IMR-90 (cell line): ENCODE measurements around the gene MLF2. TPM values are rescaled to one million over a fixed set of nuclear protein-coding genes. Genes with fewer than 3 reads are reported as not detected.

Source experiments
- ATAC-seq: fragments of 200-7000 bp; cut with Tn5 transposase; 2 replicates; pipeline ENCODE4 v1.9.1; 2020; ENCODE audit warnings: low read depth, mild to moderate bottlenecking, moderate library complexity
- Bru-seq: library from RNA; stranded (reverse); fragments of 400-500 nt; gene quantifications from one replicate; lab custom pipeline; 2021; lab: Mats Ljungman, UMichigan
- BruChase-seq, 2 experiments: library from RNA; stranded (reverse); fragments of 400-500 nt; gene quantifications; one replicate each; lab custom pipeline; 2021; lab: Mats Ljungman, UMichigan
- BruUV-seq: library from RNA; stranded (reverse); fragments of 400-500 nt; replicated peaks from 2 replicates; lab custom pipeline; 2021; lab: Mats Ljungman, UMichigan
- CTCF ChIA-PET: fragments of 300-600 bp; formaldehyde crosslinking; extraction: SDS; loops from one replicate; lab custom pipeline; 2021; ENCODE audit warnings: antibody characterized with exemption; lab: Yijun Ruan, JAX
- POLR2A ChIA-PET: fragments of 300-600 bp; sonication (Branson Sonifier 250); formaldehyde crosslinking; loops from one replicate; lab custom pipeline; 2022; ENCODE audit warnings: antibody characterized with exemption; ENCODE audit not compliant: unreplicated experiment; lab: Charles Lee
- DNase-seq: peaks from one replicate; pipeline ENCODE4 v3.0.0; 2013
- H2AFZ ChIP-seq: replicated peaks from 2 replicates; pipeline ENCODE3; 2013; ENCODE audit warnings: low read length, mild to moderate bottlenecking; ENCODE audit not compliant: poor library complexity
- H2AK5ac ChIP-seq: 2 replicates; pipeline ENCODE4 v1.6.1; 2013; ENCODE audit warnings: low read depth, low read length, inconsistent platforms
- H2AK9ac ChIP-seq: replicated peaks from 2 replicates; pipeline ENCODE3; 2013; ENCODE audit warnings: mild to moderate bottlenecking, low read depth, low read length, moderate library complexity; ENCODE audit not compliant: poor library complexity
- H2BK120ac ChIP-seq: 2 replicates; pipeline ENCODE4 v1.6.1; 2013; ENCODE audit warnings: low read depth, low read length, inconsistent platforms
- H2BK15ac ChIP-seq: 3 replicates; pipeline ENCODE4 v1.6.1; 2013; ENCODE audit warnings: low read depth, low read length, inconsistent platforms
- H2BK20ac ChIP-seq: 2 replicates; pipeline ENCODE4 v1.6.1; 2013; ENCODE audit warnings: low read depth, mild to moderate bottlenecking, inconsistent platforms, low read length, moderate library complexity
- H2BK5ac ChIP-seq: 2 replicates; pipeline ENCODE4 v1.6.1; 2013; ENCODE audit warnings: mild to moderate bottlenecking, low read depth, low read length, inconsistent platforms; ENCODE audit not compliant: poor library complexity, severe bottlenecking
- H3K14ac ChIP-seq: replicated peaks from 2 replicates; pipeline ENCODE4 v1.6.1; 2013; ENCODE audit warnings: low read depth, low read length, inconsistent platforms
- H3K18ac ChIP-seq: 2 replicates; pipeline ENCODE4 v1.6.1; 2013; ENCODE audit warnings: low read depth, low read length, control low read depth
- H3K23ac ChIP-seq: 2 replicates; pipeline ENCODE4 v1.6.1; 2013; ENCODE audit warnings: low read depth, low read length, inconsistent platforms
- H3K27ac ChIP-seq: 2 replicates; pipeline ENCODE4 v1.5.1; 2013; ENCODE audit warnings: mild to moderate bottlenecking, control low read depth, low read length; ENCODE audit not compliant: insufficient read depth
- H3K27me3 ChIP-seq: 2 replicates; pipeline ENCODE4 v1.6.1; 2013; ENCODE audit warnings: low read length; ENCODE audit not compliant: control insufficient read depth, insufficient read depth
- H3K36me3 ChIP-seq: 2 replicates; pipeline ENCODE4 v1.6.1; 2013; ENCODE audit warnings: low read length, mixed read lengths; ENCODE audit not compliant: control insufficient read depth, insufficient read depth
- H3K4ac ChIP-seq: 2 replicates; pipeline ENCODE4 v1.6.1; 2013; ENCODE audit warnings: low read depth, low read length, inconsistent platforms
- H3K4me1 ChIP-seq: 2 replicates; pipeline ENCODE4 v1.6.1; 2013; ENCODE audit warnings: low read length, mixed read lengths; ENCODE audit not compliant: control insufficient read depth, insufficient read depth
- H3K4me2 ChIP-seq: 2 replicates; pipeline ENCODE4 v1.6.1; 2013; ENCODE audit warnings: low read depth, mild to moderate bottlenecking, control low read depth, low read length, moderate library complexity
- H3K4me3 ChIP-seq: 2 replicates; pipeline ENCODE4 v1.5.1; 2013; ENCODE audit warnings: low read depth, mild to moderate bottlenecking, control low read depth, low read length, moderate library complexity; ENCODE audit not compliant: insufficient read depth
- H3K56ac ChIP-seq: 2 replicates; pipeline ENCODE4 v1.6.1; 2013; ENCODE audit warnings: low read length, inconsistent platforms; ENCODE audit not compliant: insufficient read depth; ENCODE audit errors: extremely low read depth
- H3K79me1 ChIP-seq, 2 experiments: 2 replicates each; pipeline ENCODE4 v1.6.1; 2013; ENCODE audit warnings: low read length in 2 of 2, inconsistent platforms in 1 of 2, low read depth in 1 of 2
- H3K9ac ChIP-seq: 2 replicates; pipeline ENCODE4 v1.6.1; 2013; ENCODE audit warnings: low read depth, low read length, control low read depth
- H3K9me1 ChIP-seq: 2 replicates; pipeline ENCODE4 v1.6.1; 2013; ENCODE audit warnings: low read length, inconsistent platforms; ENCODE audit not compliant: insufficient read depth
- H3K9me3 ChIP-seq: 2 replicates; pipeline ENCODE4 v1.6.1; 2013; ENCODE audit warnings: low read length; ENCODE audit not compliant: control insufficient read depth, insufficient read depth
- H4K20me1 ChIP-seq: 2 replicates; pipeline ENCODE4 v1.6.1; 2013; ENCODE audit warnings: low read length, inconsistent platforms; ENCODE audit not compliant: insufficient read depth
- H4K5ac ChIP-seq: 2 replicates; pipeline ENCODE4 v1.6.1; 2013; ENCODE audit warnings: mild to moderate bottlenecking, low read depth, low read length, control low read depth
- H4K8ac ChIP-seq, 2 experiments: 2 replicates each; pipeline ENCODE4 v1.6.1; 2013; ENCODE audit warnings: low read depth in 2 of 2, low read length in 2 of 2, control low read depth in 1 of 2, inconsistent platforms in 1 of 2
- H4K91ac ChIP-seq: 2 replicates; pipeline ENCODE4 v1.6.1; 2013; ENCODE audit warnings: low read depth, low read length, inconsistent platforms; ENCODE audit not compliant: insufficient read depth
- BHLHE40 ChIP-seq: fragments of 150-350 bp; IDR thresholded peaks from 2 replicates; pipeline ENCODE4 v1.6.1; 2016; ENCODE audit warnings: mild to moderate bottlenecking, low read depth, low read length
- CEBPB ChIP-seq: IDR thresholded peaks from 2 replicates; pipeline ENCODE4 v1.6.1; 2012; ENCODE audit warnings: low read depth, low read length, improper control_type of control experiment
- CHD1 ChIP-seq: IDR thresholded peaks from 2 replicates; pipeline ENCODE4 v1.6.1; 2012; ENCODE audit warnings: low read depth, low read length, improper control_type of control experiment
- ELK1 ChIP-seq: fragments of 150-350 bp; IDR thresholded peaks from 2 replicates; pipeline ENCODE4 v1.6.1; 2016; ENCODE audit warnings: low read depth, mild to moderate bottlenecking, low read length, moderate library complexity, borderline replicate concordance
- FOS ChIP-seq: fragments of 150-350 bp; IDR thresholded peaks from 2 replicates; pipeline ENCODE4 v1.6.1; 2016; ENCODE audit warnings: low read depth, low read length
- MAFK ChIP-seq: IDR thresholded peaks from 2 replicates; pipeline ENCODE4 v1.6.1; 2012; ENCODE audit warnings: low read depth, low read length, improper control_type of control experiment
- MAZ ChIP-seq: IDR thresholded peaks from 2 replicates; pipeline ENCODE4 v1.6.1; 2012; ENCODE audit warnings: low read depth, mild to moderate bottlenecking, low read length, improper control_type of control experiment, moderate library complexity, borderline replicate concordance
- MXI1 ChIP-seq: IDR thresholded peaks from 2 replicates; pipeline ENCODE4 v1.6.1; 2012; ENCODE audit warnings: low read depth, mild to moderate bottlenecking, low read length, moderate library complexity, borderline replicate concordance
- POLR2A ChIP-seq: IDR thresholded peaks from 2 replicates; pipeline ENCODE4 v1.6.1; 2012; ENCODE audit warnings: mild to moderate bottlenecking, low read depth, low read length
- RAD21 ChIP-seq: IDR thresholded peaks from 2 replicates; pipeline ENCODE4 v1.6.1; 2012; ENCODE audit warnings: low read length, improper control_type of control experiment
- RCOR1 ChIP-seq: IDR thresholded peaks from 2 replicates; pipeline ENCODE4 v1.6.1; 2012; ENCODE audit warnings: mild to moderate bottlenecking, low read length, improper control_type of control experiment; ENCODE audit not compliant: insufficient replicate concordance
- SMC3 ChIP-seq: fragments of 150-350 bp; IDR thresholded peaks from 2 replicates; pipeline ENCODE4 v1.6.1; 2016; ENCODE audit warnings: low read depth, mild to moderate bottlenecking, antibody characterized with exemption, low read length, moderate library complexity
- WGBS, 2 experiments: methylation state at CpG; one replicate each; pipeline versions ENCODE4 v1.1.5 to v1.1.7; 2013; ENCODE audit warnings: missing lambda C conversion rate in 2 of 2; ENCODE audit not compliant: insufficient read length in 1 of 2; ENCODE audit errors: extremely low coverage in 2 of 2; 5-methylcytosine and 5-hydroxymethylcytosine counted together
- dilution Hi-C: fragments of 300-500 bp; cut with HindIII; formaldehyde crosslinking; loops from one replicate; pipeline ENCODE4 v1.14.3; 2018; ENCODE audit warnings: low sequenced_read_pairs; ENCODE audit not compliant: unreplicated experiment
- in situ Hi-C: fragments of 300-500 bp; cut with MboI; formaldehyde crosslinking; loops from 3 replicates; pipeline ENCODE4 v1.14.3; 2019; ENCODE audit warnings: low sequenced_read_pairs, inconsistent platforms, mixed read lengths
- intact Hi-C: fragments of 100-400 bp; cut with micrococcal nuclease; formaldehyde crosslinking; loops from 2 replicates; pipeline ENCODE4 v1.10.0; 2022
- long read RNA-seq: library from polyadenylated mRNA; unstranded; transcript quantifications from one replicate; pipeline ENCODE4 v2.0.0, GENCODE V29; 2021; ENCODE audit not compliant: unreplicated experiment
- polyA plus RNA-seq, 3 experiments: library from polyadenylated mRNA; depleted of rRNA; stranded (reverse); fragments of >200 nt; gene quantifications; 2 replicates each; pipeline ENCODE4 v1.2.3, GENCODE V29; 2012; ENCODE audit warnings: low replicate concordance in 1 of 3
- total RNA-seq: library from RNA; depleted of rRNA; stranded (reverse); fragments of >200 nt; gene quantifications from 2 replicates; pipeline ENCODE4 v1.2.3, GENCODE V29; 2012; rRNA removed

The MLF2 gene
- total RNA-seq (236 and 244 TPM in 2 replicates), polyA plus RNA-seq (2012; rRNA removed) (359 and 403 TPM in 2 replicates), Bru-seq, nascent RNA (percentile 73 among the genes with signal in this experiment), BruChase-seq, experiment 1, labeled RNA remaining after a 6-hour chase (percentile 86 among the genes with signal in this experiment), BruChase-seq, experiment 2, labeled RNA remaining after a 2-hour chase (percentile 75 among the genes with signal in this experiment)
- polyA plus RNA-seq (2012; cell fraction: cytosol; rRNA removed), result 225 and 535 TPM in 2 replicates
- polyA plus RNA-seq (2012; cell fraction: nucleus; rRNA removed; ENCODE audit: low replicate concordance), result 257 and 322 TPM in 2 replicates
- long read RNA-seq, transcript MLF2-201 (9 exons, 1,969 nt), result major isoform, 146 of 195 reads
- long read RNA-seq, partial matches to known transcripts, result 24 of 195 reads
- long read RNA-seq, other reads (novel, unspliced or antisense), result 25 of 195 reads

GRCh38 chr12:6752921-6753771, at the start of gene MLF2:
Gene MLF2 (minus strand): TSS chr12:6753141. CDS start chr12:6752334, 807 bp downstream.
- Histone ChIP-seq H3K79me1 (peaks cover 21 to 32% of the 10 kb centered on the region in 2 experiments), H3K27ac (peak within 1 kb of the TSS; percentile 94), H3K18ac (peak within 1 kb of the TSS; percentile 87), H4K5ac (peak within 1 kb of the TSS; percentile 87), H3K27me3 (no peaks in the 10 kb centered on the region), H2BK5ac (peak within 1 kb of the TSS; percentile 93), H2BK20ac (no peak within 1 kb of the TSS), H3K9ac (peak within 1 kb of the TSS; percentile 93), H3K14ac (peak within 1 kb of the TSS; percentile 99), H2BK120ac (peak within 1 kb of the TSS; percentile 78), H3K9me1 (no peaks in the 10 kb centered on the region; the same call in none of the 2 replicates), H2AK5ac (peak within 1 kb of the TSS; percentile 95), H3K4ac (peak within 1 kb of the TSS; percentile 99), H3K36me3 (peaks cover 32% of the 10 kb centered on the region), H3K4me2 (peak within 1 kb of the TSS; percentile 94), H2BK15ac (peak within 1 kb of the TSS; percentile 67; the same call in 1 of the 3 replicates), H3K9me3 (no peaks in the 10 kb centered on the region), H3K4me1 (peaks cover 7% of the 10 kb centered on the region), H3K23ac (peak within 1 kb of the TSS; percentile 96), H2AK9ac (peak within 1 kb of the TSS; percentile 100), H4K91ac (peak within 1 kb of the TSS; percentile 99), H2AFZ (peak within 1 kb of the TSS; percentile 91), H4K8ac (peak within 1 kb of the TSS; percentile 93 to 99), H3K56ac (peak within 1 kb of the TSS; percentile 100), H4K20me1 (peaks cover 13% of the 10 kb centered on the region), H3K4me3 (peak within 1 kb of the TSS; percentile 71)
- ChIA-PET POLR2A (interaction anchor here (0.6 to 3.2 kb wide), 6 partner anchors 10 to 69 kb away, joined by 3 to 21 read pairs (median 4); partner anchors contain the start of genes GPR162 and PTMS), CTCF (interaction anchor here (0.5 to 3.9 kb wide), 12 partner anchors 10 to 120 kb away, joined by 3 to 27 read pairs (median 4); partner anchors contain the start of genes CD4, PTMS, SPSB2 and ZNF384)
- WGBS, 2 experiments, result 0% methylated on average over 9 of the region's 62 CpGs; no CpG with 5 or more reads in 1 of the 2 experiments
- dilution Hi-C loops, result no loop called here
- TF ChIP-seq MXI1 (peak; percentile 47; the same call in 1 of the 2 replicates), CEBPB (no peak), CHD1 (0 out of 2 replicates have a peak, but pooled peaks have one; percentile 17), SMC3 (no peak), RCOR1 (no peak), ELK1 (no peak), RAD21 (no peak), POLR2A (no peak; the same call in none of the 2 replicates), BHLHE40 (peak; percentile 42; the same call in 1 of the 2 replicates), FOS (no peak), MAFK (no peak), MAZ (peak; percentile 83; the same call in 1 of the 2 replicates)
- in situ Hi-C loops, result loop anchor here (5.0 kb wide), 1 partner anchor 74 kb away; the partner anchor contains the start of gene P3H3
- peak; percentile 99 for DNase-seq
- intact Hi-C loops, result loop anchor here (1.0 to 2.0 kb wide), 4 partner anchors 11 to 72 kb away; partner anchors contain the start of gene ZNF384
- peak; percentile 93 for ATAC-seq
- BruUV-seq, result no TSS peak
